ENCODE data around the gene TRIM15. TPM values are rescaled to one million over a fixed set of nuclear protein-coding genes. Genes with fewer than 3 reads are reported as not detected.
"Not testable (repeated sequence)": the region's sequence is repeated elsewhere in the genome, so short reads cannot be mapped to it uniquely, and the experiment has no call there.

TRIM15 gene
- total RNA-seq, 2 experiments from 2014 or later = not detected

GRCh38 chr6:30162265-30163089 is 869 bp upstream of the TRIM15 start:
- CTCF ChIA-PET = no interaction called here
- peaks cover 20% of the 10 kb centered on the region for H3K27me3 Mint-ChIP-seq
- intact Hi-C loops (cut with micrococcal nuclease) = no loop called here
- POLR2A ChIA-PET = no interaction called here
- H3K9me3 Mint-ChIP-seq = no peaks in the 10 kb centered on the region
- no peak for TF ChIP-seq CTCF (IDR thresholded peaks at IDR 0.05)
- H3K27ac Mint-ChIP-seq = no peak overlapping the region
- DNase-seq (no peak), ATAC-seq (no peak)
- no peak overlapping the region for H3K4me3 Mint-ChIP-seq
- no peaks in the 10 kb centered on the region for H3K36me3 Mint-ChIP-seq (ENCODE audit: low read depth)
- peaks cover 25% of the 10 kb centered on the region for H3K4me1 Mint-ChIP-seq (ENCODE audit: low read depth)

GRCh38 chr6:30163918-30164654 is 740 bp downstream of the TRIM15 start:
- H3K9me3 Mint-ChIP-seq = no peaks in the 10 kb centered on the region
- ATAC-seq (no peak), DNase-seq (no peak)
- H3K27me3 Mint-ChIP-seq = peaks cover 32% of the 10 kb centered on the region
- ChIA-PET POLR2A (no interaction called here), CTCF (interaction anchor here (1.1 kb wide), 1 partner anchor 60 kb away, joined by 5 read pairs; no protein-coding TSS in a partner anchor)
- intact Hi-C loops (cut with micrococcal nuclease) = no loop called here
- H3K27ac Mint-ChIP-seq = no peak overlapping the region
- H3K4me3 Mint-ChIP-seq = no peak overlapping the region
- peaks cover 20% of the 10 kb centered on the region for H3K4me1 Mint-ChIP-seq (ENCODE audit: low read depth)
- TF ChIP-seq CTCF (IDR thresholded peaks at IDR 0.05) = no peak
- no peaks in the 10 kb centered on the region for H3K36me3 Mint-ChIP-seq (ENCODE audit: low read depth)

GRCh38 chr6:30164714-30165113 is 1.4 kb downstream of the TRIM15 start:
- peaks cover 20% of the 10 kb centered on the region for H3K4me1 Mint-ChIP-seq (ENCODE audit: low read depth)
- DNase-seq = no peak
- H3K27me3 Mint-ChIP-seq = peaks cover 30% of the 10 kb centered on the region
- intact Hi-C loops (cut with micrococcal nuclease) = no loop called here
- H3K4me3 Mint-ChIP-seq = no peak overlapping the region
- ChIA-PET CTCF (no interaction called here), POLR2A (no interaction called here)
- no peaks in the 10 kb centered on the region for H3K9me3 Mint-ChIP-seq
- no peaks in the 10 kb centered on the region for H3K36me3 Mint-ChIP-seq (ENCODE audit: low read depth)
- TF ChIP-seq CTCF (IDR thresholded peaks at IDR 0.05) = no peak
- no peak for ATAC-seq
- no peak overlapping the region for H3K27ac Mint-ChIP-seq

- ATAC-seq; CTCF ChIA-PET; intact Hi-C loops (cut with micrococcal nuclease); H3K9me3 Mint-ChIP-seq; H3K27ac Mint-ChIP-seq; H3K36me3 Mint-ChIP-seq (ENCODE audit: low read depth); POLR2A ChIA-PET; DNase-seq; H3K4me3 Mint-ChIP-seq: not testable (repeated sequence)
- Mint-ChIP-seq H3K27me3 (peaks cover 32% of the 10 kb centered on the region), H3K4me1 (ENCODE audit: low read depth) (peaks cover 20% of the 10 kb centered on the region)
Observed at GRCh38 chr6:30165238-30165637, 1.9 kb downstream of the TRIM15 start.

- no peaks in the 10 kb centered on the region for H3K36me3 Mint-ChIP-seq (ENCODE audit: low read depth)
- peaks cover 22% of the 10 kb centered on the region for H3K4me1 Mint-ChIP-seq (ENCODE audit: low read depth)
- H3K27ac Mint-ChIP-seq = no peak overlapping the region
- peak; percentile 38 for ATAC-seq
- H3K27me3 Mint-ChIP-seq = peaks cover 45% of the 10 kb centered on the region
- H3K4me3 Mint-ChIP-seq = no peak overlapping the region
- DNase-seq = peak; percentile 70
- intact Hi-C loops (cut with micrococcal nuclease) = no loop called here
- H3K9me3 Mint-ChIP-seq = no peaks in the 10 kb centered on the region
- ChIA-PET CTCF (interaction anchor here (0.9 to 2.8 kb wide), 4 partner anchors 41 to 67 kb away, joined by 3 to 26 read pairs (median 3); no protein-coding TSS in a partner anchor), POLR2A (interaction anchor here (1.0 to 1.6 kb wide), 4 partner anchors 20 to 101 kb away, joined by 3 to 4 read pairs (median 3); no protein-coding TSS in a partner anchor)
- TF ChIP-seq CTCF (IDR thresholded peaks at IDR 0.05) = no peak
Observed at GRCh38 chr6:30167101-30167500, 3.8 kb downstream of the TRIM15 start.

Measured in activated CD8-positive, alpha-beta T cell treated with anti-CD3 and anti-CD28 coated beads for 36 hours (primary cell).